ENCODE results near the gene C4orf50.

Gene C4orf50

DNA sequence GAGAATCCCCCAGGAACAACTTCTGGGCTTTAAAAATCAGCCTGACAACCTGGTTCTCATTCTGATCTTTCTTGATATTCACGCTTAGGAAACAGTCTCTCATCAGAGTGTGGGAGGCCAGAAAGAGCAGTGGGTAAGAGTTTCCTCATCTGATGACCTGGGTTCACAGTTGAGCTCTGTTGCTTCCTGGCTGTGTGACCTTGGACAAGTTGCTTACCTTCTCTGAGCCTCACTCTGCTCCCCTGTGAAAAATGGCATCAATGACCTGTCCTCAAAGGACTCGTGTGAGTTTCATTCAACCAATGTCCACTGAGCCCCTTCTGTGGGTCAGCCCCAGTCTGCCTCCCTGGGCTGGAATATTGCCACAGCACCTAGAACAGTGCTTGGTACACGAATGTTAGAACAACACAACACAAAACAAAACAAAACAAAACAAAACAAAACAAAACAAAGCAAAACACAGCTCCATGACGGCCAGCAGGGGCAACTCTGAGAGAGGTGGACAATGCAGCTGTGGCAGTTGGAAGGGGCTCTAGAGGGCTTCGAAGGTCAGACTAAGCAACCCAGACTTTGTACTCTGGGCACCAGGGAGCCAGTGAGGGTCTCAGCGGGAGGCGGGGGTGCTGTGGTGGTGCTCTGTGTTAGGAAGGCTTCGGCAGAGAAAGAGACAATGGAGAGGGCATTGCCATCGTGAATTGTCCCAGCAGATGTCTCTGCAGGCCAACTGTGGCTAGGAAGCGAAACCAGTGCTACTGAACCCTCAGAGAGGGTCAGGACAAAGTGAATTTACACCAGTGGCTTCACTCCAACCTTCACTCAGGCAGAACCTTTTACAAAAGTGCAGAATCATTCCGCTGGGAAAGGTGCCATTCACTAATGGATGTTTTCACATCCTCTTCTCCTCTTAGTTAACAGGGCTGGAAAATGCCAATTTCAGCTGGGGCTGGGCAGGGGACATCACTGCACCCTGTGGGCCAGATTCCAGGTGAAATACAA lies 14.3 kb upstream of the C4orf50 start:
- no peak overlapping the region for H2AFZ ChIP-seq (ENCODE audit: low read depth, low read length)
- no peak overlapping the region for H3K4me2 ChIP-seq (ENCODE audit: low read length)
- no peaks in the 10 kb centered on the region for H3K79me2 ChIP-seq (ENCODE audit: low read length)
- no peak overlapping the region for H3K27ac ChIP-seq (ENCODE audit: low read length)
- no peak for TF ChIP-seq EZH2phosphoT487 (IDR thresholded peaks at IDR 0.05; ENCODE audit: low read depth)
- TF ChIP-seq, protein P1, sequence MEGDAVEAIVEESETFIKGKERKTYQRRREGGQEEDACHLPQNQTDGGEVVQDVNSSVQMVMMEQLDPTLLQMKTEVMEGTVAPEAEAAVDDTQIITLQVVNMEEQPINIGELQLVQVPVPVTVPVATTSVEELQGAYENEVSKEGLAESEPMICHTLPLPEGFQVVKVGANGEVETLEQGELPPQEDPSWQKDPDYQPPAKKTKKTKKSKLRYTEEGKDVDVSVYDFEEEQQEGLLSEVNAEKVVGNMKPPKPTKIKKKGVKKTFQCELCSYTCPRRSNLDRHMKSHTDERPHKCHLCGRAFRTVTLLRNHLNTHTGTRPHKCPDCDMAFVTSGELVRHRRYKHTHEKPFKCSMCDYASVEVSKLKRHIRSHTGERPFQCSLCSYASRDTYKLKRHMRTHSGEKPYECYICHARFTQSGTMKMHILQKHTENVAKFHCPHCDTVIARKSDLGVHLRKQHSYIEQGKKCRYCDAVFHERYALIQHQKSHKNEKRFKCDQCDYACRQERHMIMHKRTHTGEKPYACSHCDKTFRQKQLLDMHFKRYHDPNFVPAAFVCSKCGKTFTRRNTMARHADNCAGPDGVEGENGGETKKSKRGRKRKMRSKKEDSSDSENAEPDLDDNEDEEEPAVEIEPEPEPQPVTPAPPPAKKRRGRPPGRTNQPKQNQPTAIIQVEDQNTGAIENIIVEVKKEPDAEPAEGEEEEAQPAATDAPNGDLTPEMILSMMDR (IDR thresholded peaks at IDR 0.05; ENCODE audit: low read depth, low read length) = no peak
- H4K20me1 ChIP-seq (ENCODE audit: insufficient read depth, low read length) = no peaks in the 10 kb centered on the region
- peaks cover 10% of the 10 kb centered on the region; the same call in 1 of the 2 replicates for H3K27me3 ChIP-seq (ENCODE audit: low read depth, low read length)
- no peaks in the 10 kb centered on the region for H3K36me3 ChIP-seq (replicated peaks; ENCODE audit: low read depth, low read length)
- no peaks in the 10 kb centered on the region for H3K9me3 ChIP-seq (ENCODE audit: insufficient read depth, low read length)
- no peak overlapping the region for H3K4me3 ChIP-seq (ENCODE audit: low read length)
- no peak overlapping the region for H3K9ac ChIP-seq (ENCODE audit: low read length)
- H3K4me1 ChIP-seq (ENCODE audit: low read length) = no peaks in the 10 kb centered on the region

DNA sequence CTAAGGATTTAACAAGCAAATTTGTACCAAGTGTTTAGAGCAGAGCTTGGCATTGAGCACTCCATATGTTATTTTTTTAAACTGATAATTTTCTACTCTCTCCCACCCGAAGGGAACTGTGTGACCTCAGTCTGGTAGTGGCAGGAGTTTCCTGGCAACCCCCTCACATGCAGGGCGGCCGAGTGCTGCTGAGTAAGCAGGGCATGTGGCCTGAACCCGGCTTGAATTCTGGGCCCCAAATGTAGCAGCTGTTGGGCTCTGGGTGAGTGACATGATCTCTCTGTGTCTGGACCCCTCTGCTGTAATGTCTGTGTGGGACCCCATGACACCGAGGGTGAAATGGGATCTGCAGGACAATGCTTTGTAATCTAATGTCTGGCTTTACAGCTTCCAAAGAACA lies 13.6 kb upstream of the C4orf50 start:
- H2AFZ ChIP-seq (ENCODE audit: low read depth, low read length) = no peak overlapping the region
- no peaks in the 10 kb centered on the region for H4K20me1 ChIP-seq (ENCODE audit: insufficient read depth, low read length)
- H3K36me3 ChIP-seq (replicated peaks; ENCODE audit: low read depth, low read length) = no peaks in the 10 kb centered on the region
- H3K4me2 ChIP-seq (ENCODE audit: low read length) = no peak overlapping the region
- no peak overlapping the region for H3K9ac ChIP-seq (ENCODE audit: low read length)
- H3K79me2 ChIP-seq (ENCODE audit: low read length) = no peaks in the 10 kb centered on the region
- no peak for TF ChIP-seq EZH2phosphoT487 (IDR thresholded peaks at IDR 0.05; ENCODE audit: low read depth)
- TF ChIP-seq, protein P1 (IDR thresholded peaks at IDR 0.05; ENCODE audit: low read depth, low read length) = no peak
- H3K4me1 ChIP-seq (ENCODE audit: low read length) = no peaks in the 10 kb centered on the region
- peaks cover 10% of the 10 kb centered on the region; the same call in 1 of the 2 replicates for H3K27me3 ChIP-seq (ENCODE audit: low read depth, low read length)
- no peaks in the 10 kb centered on the region for H3K9me3 ChIP-seq (ENCODE audit: insufficient read depth, low read length)
- H3K27ac ChIP-seq (ENCODE audit: low read length) = no peak overlapping the region
- no peak overlapping the region for H3K4me3 ChIP-seq (ENCODE audit: low read length)

DNA sequence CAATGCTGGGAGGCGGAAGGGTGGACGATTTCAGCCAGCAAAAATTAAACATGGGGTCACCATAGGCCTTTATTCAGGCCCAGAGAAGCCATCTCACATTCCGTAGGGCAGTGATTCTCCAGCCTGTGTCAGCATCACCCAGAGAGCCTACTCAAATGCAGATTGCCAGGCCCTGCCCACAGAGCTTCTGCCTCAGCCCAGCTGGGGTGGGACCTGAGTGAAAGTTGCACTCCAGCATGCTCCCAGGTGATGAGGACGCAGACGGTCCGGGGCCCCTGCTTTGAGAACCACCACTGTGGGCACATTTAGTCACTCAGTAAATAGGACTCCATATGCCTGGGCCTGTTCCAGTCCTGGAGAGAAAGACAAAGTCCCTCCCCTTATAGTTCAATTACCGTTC lies 12.4 kb upstream of the C4orf50 start:
- H3K27me3 ChIP-seq (ENCODE audit: low read depth, low read length) = peaks cover 10% of the 10 kb centered on the region; the same call in 1 of the 2 replicates
- no peak overlapping the region for H3K27ac ChIP-seq (ENCODE audit: low read length)
- no peak for TF ChIP-seq EZH2phosphoT487 (IDR thresholded peaks at IDR 0.05; ENCODE audit: low read depth)
- TF ChIP-seq, protein P1 (IDR thresholded peaks at IDR 0.05; ENCODE audit: low read depth, low read length) = no peak
- H4K20me1 ChIP-seq (ENCODE audit: insufficient read depth, low read length) = no peaks in the 10 kb centered on the region
- H3K4me1 ChIP-seq (ENCODE audit: low read length) = no peaks in the 10 kb centered on the region
- H3K4me2 ChIP-seq (ENCODE audit: low read length) = no peak overlapping the region
- no peak overlapping the region for H3K9ac ChIP-seq (ENCODE audit: low read length)
- no peaks in the 10 kb centered on the region for H3K9me3 ChIP-seq (ENCODE audit: insufficient read depth, low read length)
- no peak overlapping the region for H3K4me3 ChIP-seq (ENCODE audit: low read length)
- no peak overlapping the region for H2AFZ ChIP-seq (ENCODE audit: low read depth, low read length)
- no peaks in the 10 kb centered on the region for H3K79me2 ChIP-seq (ENCODE audit: low read length)
- no peaks in the 10 kb centered on the region for H3K36me3 ChIP-seq (replicated peaks; ENCODE audit: low read depth, low read length)

DNA sequence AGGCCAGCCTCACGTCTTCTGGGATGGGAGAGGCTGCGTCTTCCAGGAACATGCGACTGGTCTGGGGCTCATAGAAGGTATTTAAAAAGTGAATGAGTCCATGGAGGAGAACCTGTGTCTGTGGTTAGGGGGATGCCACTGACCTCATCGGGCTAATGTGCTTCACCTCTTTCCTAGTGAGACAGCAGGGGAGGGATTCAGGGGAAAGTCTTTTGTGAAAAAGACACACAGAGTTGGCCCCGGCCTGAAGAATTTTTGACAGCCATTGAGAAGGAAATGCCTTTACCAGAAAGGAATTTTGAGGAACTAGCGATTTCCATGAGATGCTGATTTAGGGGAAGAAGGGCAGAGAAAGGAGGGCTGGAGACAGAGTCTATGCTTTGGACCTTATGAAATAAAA lies 11.0 kb upstream of the C4orf50 start:
- no peak overlapping the region for H3K27ac ChIP-seq (ENCODE audit: low read length)
- H2AFZ ChIP-seq (ENCODE audit: low read depth, low read length) = no peak overlapping the region
- no peaks in the 10 kb centered on the region for H3K36me3 ChIP-seq (replicated peaks; ENCODE audit: low read depth, low read length)
- peaks cover 10% of the 10 kb centered on the region; the same call in 1 of the 2 replicates for H3K27me3 ChIP-seq (ENCODE audit: low read depth, low read length)
- H3K4me1 ChIP-seq (ENCODE audit: low read length) = no peaks in the 10 kb centered on the region
- no peak overlapping the region for H3K9ac ChIP-seq (ENCODE audit: low read length)
- H4K20me1 ChIP-seq (ENCODE audit: insufficient read depth, low read length) = no peaks in the 10 kb centered on the region
- no peaks in the 10 kb centered on the region for H3K9me3 ChIP-seq (ENCODE audit: insufficient read depth, low read length)
- no peaks in the 10 kb centered on the region for H3K79me2 ChIP-seq (ENCODE audit: low read length)
- no peak overlapping the region for H3K4me3 ChIP-seq (ENCODE audit: low read length)
- no peak overlapping the region for H3K4me2 ChIP-seq (ENCODE audit: low read length)
- no peak for TF ChIP-seq EZH2phosphoT487 (IDR thresholded peaks at IDR 0.05; ENCODE audit: low read depth)
- TF ChIP-seq, protein P1 (IDR thresholded peaks at IDR 0.05; ENCODE audit: low read depth, low read length) = no peak
